ENCODE data around the gene NME7. TPM values are rescaled to one million over a fixed set of nuclear protein-coding genes. Genes with fewer than 3 reads are reported as not detected.

The NME7 gene
- total and polyA plus RNA-seq, 4 donors = 7.8 to 26.5 (median 9.4) TPM

GRCh38 chr1:169193191-169193850 is 174.3 kb downstream of the NME7 start:
- Histone ChIP-seq H3K9me3 (ENCODE audit: control insufficient read depth in 4 of 4, low read length in 3 of 4) (no peaks in the 10 kb centered on the region), H3K9ac (ENCODE audit: low read depth in 1 of 2, low read length in 2 of 2) (no peak overlapping the region), H3K4me1 (ENCODE audit: control insufficient read depth in 4 of 4, insufficient read depth in 4 of 4, low read length in 3 of 4) (peaks cover 0 to 5% (median 1%) of the 10 kb centered on the region in 4 donors), H3K27ac (ENCODE audit: low read depth in 1 of 2, low read length in 2 of 2) (no peak overlapping the region), H3K36me3 (ENCODE audit: control insufficient read depth in 4 of 4, insufficient read depth in 3 of 4, low read depth in 1 of 4, low read length in 3 of 4) (no peaks in the 10 kb centered on the region), H3K27me3 (ENCODE audit: control insufficient read depth in 4 of 4, insufficient read depth in 4 of 4, low read length in 3 of 4) (no peaks in the 10 kb centered on the region), H3K4me3 (ENCODE audit: low read depth in 1 of 3, low read length in 3 of 3) (no peak overlapping the region)
- 38% methylated on average over 4 of the region's 4 CpGs for WGBS
- no peak for DNase-seq (ENCODE audit: low spot score)
- TF ChIP-seq HNF4G (IDR thresholded peaks at IDR 0.05) (no peak), RAD21 (IDR thresholded peaks at IDR 0.05) (peak; percentile 84 to 85), NR2F2 (IDR thresholded peaks at IDR 0.05) (no peak), TAF1 (conservative IDR thresholded peaks at IDR 0.05) (no peak), MAX (IDR thresholded peaks at IDR 0.05) (peak; percentile 68), FOXA2 (IDR thresholded peaks at IDR 0.05) (no peak), HNF4A (conservative IDR thresholded peaks at IDR 0.05) (peak; percentile 18 to 25), JUND (IDR thresholded peaks at IDR 0.05) (no peak), REST (IDR thresholded peaks at IDR 0.05) (no peak), ZBTB33 (IDR thresholded peaks at IDR 0.05) (no peak), RXRA (IDR thresholded peaks at IDR 0.05) (peak; percentile 25 to 26), EGR1 (IDR thresholded peaks at IDR 0.05; ENCODE audit: low read depth in 2 of 2) (no peak), YY1 (IDR thresholded peaks at IDR 0.05) (peak; percentile 32), SP1 (IDR thresholded peaks at IDR 0.05) (peak; percentile 29), CTCF (IDR thresholded peaks at IDR 0.05; ENCODE audit: low read depth, low read length, missing input control) (peak; percentile 32), ATF3 (IDR thresholded peaks at IDR 0.05) (no peak), GABPA (IDR thresholded peaks at IDR 0.05 in 1 of 2, conservative IDR thresholded peaks at IDR 0.05 in 1 of 2) (no peak), FOXA1 (IDR thresholded peaks at IDR 0.05) (no peak)

Measured in liver (tissue), 9 donors.